ENCODE data around the gene IGIP.

Gene IGIP

GRCh38 chr5:140118302-140118936 is 7.3 kb upstream of the IGIP start:
- no peaks in the 10 kb centered on the region for H3K9me3 ChIP-seq (ENCODE audit: control insufficient read depth, low read length)
- H3K4me3 ChIP-seq (ENCODE audit: extremely low read depth, insufficient read depth, low read length, poor library complexity, severe bottlenecking): no peak overlapping the region
- H3K4me1 ChIP-seq (ENCODE audit: control insufficient read depth, insufficient read depth, low read length, poor library complexity, severe bottlenecking): no peaks in the 10 kb centered on the region
- 80 to 100% methylated on average over 1 of the region's 3 CpGs for WGBS, 2 experiments (ENCODE audit: insufficient coverage in 2 of 2)
- H3K36me3 ChIP-seq (ENCODE audit: control insufficient read depth, insufficient read depth, low read length): no peaks in the 10 kb centered on the region
- H3K27ac ChIP-seq (ENCODE audit: low read depth, low read length, severe bottlenecking): no peak overlapping the region

GRCh38 chr5:140126315-140127012 is 727 bp downstream of the IGIP start:
- WGBS, 2 experiments (ENCODE audit: insufficient coverage in 2 of 2): 79 to 90% methylated on average over 4 to 6 of the region's 6 CpGs
- Histone ChIP-seq H3K4me1 (ENCODE audit: control insufficient read depth, insufficient read depth, low read length, poor library complexity, severe bottlenecking) (no peaks in the 10 kb centered on the region), H3K9me3 (ENCODE audit: control insufficient read depth, low read length) (no peaks in the 10 kb centered on the region), H3K27ac (ENCODE audit: low read depth, low read length, severe bottlenecking) (no peak overlapping the region), H3K4me3 (ENCODE audit: extremely low read depth, insufficient read depth, low read length, poor library complexity, severe bottlenecking) (no peak overlapping the region), H3K36me3 (ENCODE audit: control insufficient read depth, insufficient read depth, low read length) (no peaks in the 10 kb centered on the region)

DNA sequence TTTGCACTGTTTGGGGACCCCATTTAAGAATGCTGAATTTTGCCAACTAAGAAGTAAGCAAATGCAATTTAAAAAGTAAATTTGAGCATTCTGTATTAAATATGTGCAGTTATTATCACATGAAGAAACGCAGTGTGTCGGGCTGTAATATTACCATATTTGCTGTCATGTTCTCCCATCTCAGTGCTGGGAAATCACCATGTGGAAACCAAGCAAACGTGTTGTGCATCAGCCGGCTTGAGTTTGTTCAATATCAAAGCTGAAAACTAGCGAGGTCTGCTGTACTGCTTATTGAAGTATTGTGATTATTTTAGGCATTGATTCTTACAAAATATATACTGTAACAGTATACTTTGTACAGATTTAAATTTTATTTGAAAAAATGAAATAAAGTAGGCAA is 2.6 kb downstream of the IGIP start:
- H3K4me3 ChIP-seq (ENCODE audit: extremely low read depth, insufficient read depth, low read length, poor library complexity, severe bottlenecking): no peak overlapping the region
- H3K4me1 ChIP-seq (ENCODE audit: control insufficient read depth, insufficient read depth, low read length, poor library complexity, severe bottlenecking): peaks cover 3% of the 10 kb centered on the region
- 76 to 90% methylated on average over 2 of the region's 5 CpGs for WGBS, 2 experiments (ENCODE audit: insufficient coverage in 2 of 2)
- H3K27ac ChIP-seq (ENCODE audit: low read depth, low read length, severe bottlenecking): no peak overlapping the region
- no peaks in the 10 kb centered on the region for H3K9me3 ChIP-seq (ENCODE audit: control insufficient read depth, low read length)
- no peaks in the 10 kb centered on the region for H3K36me3 ChIP-seq (ENCODE audit: control insufficient read depth, insufficient read depth, low read length)

DNA sequence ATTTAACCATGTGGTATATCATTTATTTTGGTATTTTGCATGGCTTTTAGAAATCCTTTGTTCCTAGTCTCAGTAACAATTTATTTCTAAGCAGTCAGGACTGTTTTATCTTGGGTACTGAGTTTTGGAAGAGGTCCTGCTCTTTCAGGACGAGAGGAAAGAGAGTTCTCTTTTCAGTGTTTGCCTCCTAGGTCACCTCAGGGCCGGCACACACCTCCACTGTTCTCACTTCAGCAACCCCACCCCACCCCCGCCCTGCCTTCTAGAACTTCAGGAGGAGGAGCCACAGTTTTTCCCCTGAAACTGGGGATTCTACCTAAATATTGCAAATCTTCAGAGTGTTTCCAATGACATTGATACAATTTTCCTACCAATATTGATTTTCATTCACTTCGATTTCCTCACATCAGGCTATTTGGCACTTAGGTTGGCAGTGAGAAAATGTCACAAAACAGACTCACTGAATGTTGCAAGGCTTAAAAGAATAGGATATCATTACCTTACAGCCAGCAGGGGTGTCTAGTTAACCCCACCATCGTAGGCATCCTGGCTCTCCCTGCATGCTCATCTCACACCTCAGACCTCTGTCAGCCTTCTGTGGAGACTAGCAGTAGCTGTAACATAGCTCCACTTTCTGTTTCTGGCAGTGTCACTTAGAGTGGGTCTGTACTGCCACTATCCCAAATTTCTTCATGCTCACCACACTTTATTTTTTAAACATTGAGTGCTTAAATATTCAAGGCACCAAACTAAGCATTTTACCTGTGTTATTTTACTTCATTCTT is 5.4 kb downstream of the IGIP start:
- H3K4me1 ChIP-seq (ENCODE audit: control insufficient read depth, insufficient read depth, low read length, poor library complexity, severe bottlenecking): peaks cover 3% of the 10 kb centered on the region
- H3K36me3 ChIP-seq (ENCODE audit: control insufficient read depth, insufficient read depth, low read length): no peaks in the 10 kb centered on the region
- WGBS, 2 experiments (ENCODE audit: insufficient coverage in 2 of 2): 29 to 59% methylated on average over 2 to 4 of the region's 5 CpGs
- H3K9me3 ChIP-seq (ENCODE audit: control insufficient read depth, low read length): no peaks in the 10 kb centered on the region
- H3K27ac ChIP-seq (ENCODE audit: low read depth, low read length, severe bottlenecking): no peak overlapping the region
- no peak overlapping the region for H3K4me3 ChIP-seq (ENCODE audit: extremely low read depth, insufficient read depth, low read length, poor library complexity, severe bottlenecking)

DNA sequence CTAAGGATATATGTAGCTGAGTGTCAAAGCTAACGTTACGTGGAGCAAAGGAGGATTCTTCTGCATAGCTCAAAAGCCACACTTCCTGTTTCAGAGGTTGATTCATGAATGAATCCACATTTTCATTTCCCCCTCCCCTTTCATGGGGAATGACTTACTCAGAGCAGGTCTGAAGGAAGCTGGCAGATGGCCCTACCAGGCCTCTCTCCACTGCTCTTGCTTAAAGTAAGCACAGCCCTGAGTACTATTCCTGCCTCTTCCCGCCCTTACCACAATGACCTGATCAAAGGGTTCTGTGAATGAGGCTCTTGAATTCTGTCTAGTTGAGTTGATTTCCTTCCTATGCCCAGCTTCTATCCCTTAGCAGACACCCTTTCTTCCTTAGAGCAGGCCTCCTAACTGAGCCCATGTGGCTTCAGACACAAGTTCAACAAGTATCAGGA is 6.3 kb downstream of the IGIP start:
- Histone ChIP-seq H3K36me3 (ENCODE audit: control insufficient read depth, insufficient read depth, low read length) (no peaks in the 10 kb centered on the region), H3K4me3 (ENCODE audit: extremely low read depth, insufficient read depth, low read length, poor library complexity, severe bottlenecking) (no peak overlapping the region), H3K27ac (ENCODE audit: low read depth, low read length, severe bottlenecking) (no peak overlapping the region), H3K9me3 (ENCODE audit: control insufficient read depth, low read length) (no peaks in the 10 kb centered on the region), H3K4me1 (ENCODE audit: control insufficient read depth, insufficient read depth, low read length, poor library complexity, severe bottlenecking) (peaks cover 3% of the 10 kb centered on the region)
- no CpG with 5 or more reads among the region's 3 CpGs for WGBS, 2 experiments (ENCODE audit: insufficient coverage in 2 of 2)

DNA sequence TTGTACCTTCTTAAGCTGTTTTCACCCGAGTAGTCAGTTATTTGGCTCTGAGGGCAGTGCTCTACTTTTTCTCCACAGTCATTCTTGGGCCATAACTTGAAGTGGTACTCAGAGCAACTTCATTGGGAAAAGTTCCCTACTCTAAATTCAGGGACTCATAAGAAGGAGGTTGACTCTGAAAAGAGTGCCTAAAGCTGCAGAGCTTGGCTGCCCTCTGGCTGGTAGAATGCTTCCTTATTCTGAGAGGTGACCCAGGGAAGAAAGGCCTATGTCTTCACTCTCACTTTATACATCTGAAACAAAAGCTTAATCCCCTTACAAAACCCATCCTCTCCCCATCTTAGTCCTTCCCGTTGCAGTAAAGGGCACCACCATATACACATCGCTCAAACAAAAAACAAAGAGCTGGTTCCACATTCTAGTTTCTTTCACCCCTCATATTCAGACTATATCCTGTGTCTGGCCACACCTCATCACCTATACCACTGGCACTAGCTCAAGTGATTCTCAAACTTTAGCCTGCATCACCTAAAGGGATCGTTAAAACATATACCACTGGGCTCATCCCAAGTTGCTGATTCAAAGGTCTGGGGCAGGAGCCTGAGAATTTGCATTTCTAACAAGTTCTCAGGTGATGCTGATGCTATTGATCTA is 7.9 kb downstream of the IGIP start:
- Histone ChIP-seq H3K9me3 (ENCODE audit: control insufficient read depth, low read length) (no peaks in the 10 kb centered on the region), H3K4me1 (ENCODE audit: control insufficient read depth, insufficient read depth, low read length, poor library complexity, severe bottlenecking) (peaks cover 3% of the 10 kb centered on the region), H3K27ac (ENCODE audit: low read depth, low read length, severe bottlenecking) (no peak overlapping the region), H3K4me3 (ENCODE audit: extremely low read depth, insufficient read depth, low read length, poor library complexity, severe bottlenecking) (no peak overlapping the region), H3K36me3 (ENCODE audit: control insufficient read depth, insufficient read depth, low read length) (no peaks in the 10 kb centered on the region)
- 89 to 90% methylated on average over 3 to 4 of the region's 4 CpGs for WGBS, 2 experiments (ENCODE audit: insufficient coverage in 2 of 2)

- no peak overlapping the region for H3K27ac ChIP-seq (ENCODE audit: low read depth, low read length, severe bottlenecking)
- no peaks in the 10 kb centered on the region for H3K9me3 ChIP-seq (ENCODE audit: control insufficient read depth, low read length)
- peaks cover 3% of the 10 kb centered on the region for H3K4me1 ChIP-seq (ENCODE audit: control insufficient read depth, insufficient read depth, low read length, poor library complexity, severe bottlenecking)
- no peaks in the 10 kb centered on the region for H3K36me3 ChIP-seq (ENCODE audit: control insufficient read depth, insufficient read depth, low read length)
- no peak overlapping the region for H3K4me3 ChIP-seq (ENCODE audit: extremely low read depth, insufficient read depth, low read length, poor library complexity, severe bottlenecking)
- WGBS, 2 experiments (ENCODE audit: insufficient coverage in 2 of 2): 83 to 90% methylated on average over 2 of the region's 2 CpGs
These were observed 8.7 kb downstream of the IGIP start for GRCh38 chr5:140134277-140134935.

DNA sequence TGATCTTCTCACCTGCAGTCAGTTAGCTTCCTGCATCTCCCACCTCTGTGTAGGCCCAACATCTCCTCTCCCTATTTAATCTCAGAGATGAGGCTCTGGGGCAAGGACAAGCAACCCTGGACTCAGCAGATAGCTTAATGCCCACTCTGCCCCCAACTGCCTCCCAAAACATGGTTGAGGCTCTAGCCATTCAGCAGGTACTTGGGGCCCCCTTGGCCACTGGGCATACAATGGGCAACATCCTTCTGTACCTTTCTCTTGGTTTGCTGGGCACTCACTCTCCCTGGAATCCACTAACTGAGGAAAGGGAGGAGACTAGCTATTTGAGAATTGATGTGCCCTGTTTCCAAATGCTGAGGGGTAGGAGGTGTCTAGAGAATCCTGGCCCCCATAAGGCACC is 9.4 kb downstream of the IGIP start:
- no peaks in the 10 kb centered on the region for H3K9me3 ChIP-seq (ENCODE audit: control insufficient read depth, low read length)
- H3K27ac ChIP-seq (ENCODE audit: low read depth, low read length, severe bottlenecking): no peak overlapping the region
- no peak overlapping the region for H3K4me3 ChIP-seq (ENCODE audit: extremely low read depth, insufficient read depth, low read length, poor library complexity, severe bottlenecking)
- H3K36me3 ChIP-seq (ENCODE audit: control insufficient read depth, insufficient read depth, low read length): no peaks in the 10 kb centered on the region
- peaks cover 3% of the 10 kb centered on the region for H3K4me1 ChIP-seq (ENCODE audit: control insufficient read depth, insufficient read depth, low read length, poor library complexity, severe bottlenecking)

GRCh38 chr5:140136624-140137023 is 10.9 kb downstream of the IGIP start:
- Histone ChIP-seq H3K36me3 (ENCODE audit: control insufficient read depth, insufficient read depth, low read length) (no peaks in the 10 kb centered on the region), H3K4me3 (ENCODE audit: extremely low read depth, insufficient read depth, low read length, poor library complexity, severe bottlenecking) (no peak overlapping the region), H3K4me1 (ENCODE audit: control insufficient read depth, insufficient read depth, low read length, poor library complexity, severe bottlenecking) (peaks cover 3% of the 10 kb centered on the region), H3K9me3 (ENCODE audit: control insufficient read depth, low read length) (no peaks in the 10 kb centered on the region), H3K27ac (ENCODE audit: low read depth, low read length, severe bottlenecking) (no peak overlapping the region)
- WGBS, 2 experiments (ENCODE audit: insufficient coverage in 2 of 2): 77 to 88% methylated on average over 1 of the region's 1 CpG

DNA sequence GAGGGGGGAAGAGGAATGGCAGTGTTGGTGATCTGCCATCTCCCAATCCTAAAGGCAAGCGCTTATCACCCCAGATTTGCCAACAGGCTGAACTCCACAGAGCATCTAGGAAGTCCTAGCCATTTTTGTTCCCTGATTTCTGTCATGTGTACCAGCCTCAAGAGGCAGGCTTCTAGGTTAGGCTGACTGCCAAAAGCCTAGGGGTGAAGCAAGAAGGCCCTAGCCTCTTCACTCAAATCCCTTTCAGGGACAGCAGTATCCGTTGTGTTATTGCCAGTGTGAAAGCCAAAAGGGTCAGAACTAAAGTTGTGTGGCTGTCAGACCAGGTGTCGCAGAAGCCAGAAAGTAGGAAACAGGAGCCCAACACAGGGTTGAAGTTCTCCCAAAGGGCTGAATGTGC is 14.7 kb downstream of the IGIP start:
- Histone ChIP-seq H3K9me3 (ENCODE audit: control insufficient read depth, low read length) (no peaks in the 10 kb centered on the region), H3K4me3 (ENCODE audit: extremely low read depth, insufficient read depth, low read length, poor library complexity, severe bottlenecking) (no peak overlapping the region), H3K36me3 (ENCODE audit: control insufficient read depth, insufficient read depth, low read length) (no peaks in the 10 kb centered on the region), H3K4me1 (ENCODE audit: control insufficient read depth, insufficient read depth, low read length, poor library complexity, severe bottlenecking) (no peaks in the 10 kb centered on the region), H3K27ac (ENCODE audit: low read depth, low read length, severe bottlenecking) (no peak overlapping the region)
- 76 to 90% methylated on average over 2 to 3 of the region's 3 CpGs for WGBS, 2 experiments (ENCODE audit: insufficient coverage in 2 of 2)
